ENCODE measurements around the gene RTP1.

Gene RTP1

GRCh38 chr3:187243933-187244524 is 46.7 kb downstream of the RTP1 start:
- no peak for DNase-seq

GRCh38 chr3:187247398-187247797 is 50.1 kb downstream of the RTP1 start:
- DNase-seq = no peak
